ENCODE data around the gene TTC28. TPM values are rescaled to one million over a fixed set of nuclear protein-coding genes. Genes with fewer than 3 reads are reported as not detected.
A peak's percentile ranks its signal among the peaks of the same experiment; 100 is the strongest.

TTC28 gene
- total RNA-seq, 1 donor from 2014 or later: 65.4 TPM

- Mint-ChIP-seq H3K27me3 (ENCODE audit: low read depth) (no peaks in the 10 kb centered on the region), H3K27ac (ENCODE audit: unreplicated experiment) (no peak overlapping the region), H3K4me3 (no peak overlapping the region), H3K36me3 (ENCODE audit: low read depth) (no peaks in the 10 kb centered on the region), H3K4me1 (no peaks in the 10 kb centered on the region), H3K9me3 (no peaks in the 10 kb centered on the region)
- DNase-seq (ENCODE audit: low read depth, low spot score): no peak
- TF ChIP-seq CTCF (conservative IDR thresholded peaks at IDR 0.05): no peak
Observed at GRCh38 chr22:27997538-27997937, 682.1 kb downstream of the TTC28 start.

- Mint-ChIP-seq H3K36me3 (ENCODE audit: low read depth) (no peaks in the 10 kb centered on the region), H3K4me3 (no peak overlapping the region), H3K27ac (ENCODE audit: unreplicated experiment) (no peak overlapping the region), H3K27me3 (ENCODE audit: low read depth) (no peaks in the 10 kb centered on the region), H3K4me1 (no peaks in the 10 kb centered on the region), H3K9me3 (no peaks in the 10 kb centered on the region)
- TF ChIP-seq CTCF (conservative IDR thresholded peaks at IDR 0.05): no peak
- no peak for DNase-seq (ENCODE audit: low read depth, low spot score)
Observed at GRCh38 chr22:27996981-27997380, 682.7 kb downstream of the TTC28 start.

- no peak for DNase-seq (ENCODE audit: low read depth, low spot score)
- Mint-ChIP-seq H3K27me3 (ENCODE audit: low read depth) (no peaks in the 10 kb centered on the region), H3K36me3 (ENCODE audit: low read depth) (no peaks in the 10 kb centered on the region), H3K9me3 (no peaks in the 10 kb centered on the region), H3K4me3 (no peak overlapping the region), H3K4me1 (no peaks in the 10 kb centered on the region), H3K27ac (ENCODE audit: unreplicated experiment) (peak overlapping the region; percentile 86)
- TF ChIP-seq CTCF (conservative IDR thresholded peaks at IDR 0.05): no peak
Observed at GRCh38 chr22:27996529-27996925, 683.1 kb downstream of the TTC28 start.

- H3K4me3 Mint-ChIP-seq: no peak overlapping the region
- H3K36me3 Mint-ChIP-seq (ENCODE audit: low read depth): no peaks in the 10 kb centered on the region
- DNase-seq (ENCODE audit: low read depth, low spot score): no peak
- H3K4me1 Mint-ChIP-seq: no peaks in the 10 kb centered on the region
- no peaks in the 10 kb centered on the region for H3K27me3 Mint-ChIP-seq (ENCODE audit: low read depth)
- no peaks in the 10 kb centered on the region for H3K9me3 Mint-ChIP-seq
- peak overlapping the region; percentile 86 for H3K27ac Mint-ChIP-seq (ENCODE audit: unreplicated experiment)
- no peak for TF ChIP-seq CTCF (conservative IDR thresholded peaks at IDR 0.05)
Observed at GRCh38 chr22:27995801-27996528, 683.7 kb downstream of the TTC28 start.

- H3K4me3 Mint-ChIP-seq: no peak overlapping the region
- no peaks in the 10 kb centered on the region for H3K9me3 Mint-ChIP-seq
- DNase-seq (ENCODE audit: low read depth, low spot score): no peak
- H3K4me1 Mint-ChIP-seq: no peaks in the 10 kb centered on the region
- no peak overlapping the region for H3K27ac Mint-ChIP-seq (ENCODE audit: unreplicated experiment)
- H3K36me3 Mint-ChIP-seq (ENCODE audit: low read depth): no peaks in the 10 kb centered on the region
- TF ChIP-seq CTCF (conservative IDR thresholded peaks at IDR 0.05): no peak
- H3K27me3 Mint-ChIP-seq (ENCODE audit: low read depth): no peaks in the 10 kb centered on the region
Observed at GRCh38 chr22:27994481-27995331, 684.9 kb downstream of the TTC28 start.
